ENCODE measurements around the gene CIPC. TPM values are rescaled to one million over a fixed set of nuclear protein-coding genes. Genes with fewer than 3 reads are reported as not detected.

CIPC gene
- polyA plus RNA-seq, 1 donor from 2014 or later, result 36.7 TPM

DNA sequence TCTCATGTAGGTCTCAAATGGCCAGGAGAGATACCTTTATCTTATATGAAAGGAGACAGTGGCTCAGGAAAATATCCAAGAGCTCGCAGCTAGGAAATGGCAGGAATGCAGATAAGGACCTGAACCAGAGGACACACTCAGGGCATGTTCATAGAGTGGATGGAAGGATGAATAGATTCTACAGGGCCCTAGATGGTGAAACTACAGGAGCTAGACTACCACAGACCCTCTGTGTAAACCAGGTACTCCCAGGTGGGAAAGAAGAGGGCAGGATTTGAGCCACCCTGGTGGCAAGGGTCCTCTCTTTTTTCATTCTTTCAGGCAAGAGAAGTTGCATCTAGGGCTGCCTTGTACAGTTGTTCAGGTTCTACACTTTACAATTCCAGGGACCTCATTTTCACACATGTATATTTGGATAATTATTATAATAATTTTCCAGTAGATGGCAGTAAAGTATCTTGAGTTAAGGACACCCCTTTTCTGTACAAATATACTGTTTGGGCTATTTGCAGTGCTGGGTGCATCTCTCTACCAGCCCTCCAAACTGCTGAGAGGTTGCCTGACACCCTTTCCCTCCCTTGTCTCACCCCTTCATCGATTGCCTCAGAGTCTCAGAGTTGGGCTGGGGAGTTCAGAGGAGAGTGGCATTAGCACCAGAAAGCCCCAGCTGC lies 54.0 kb downstream of the CIPC start:
- Histone ChIP-seq H3K9ac (ENCODE audit: low read length) (no peak overlapping the region), H2AFZ (ENCODE audit: low read depth, low read length) (no peak overlapping the region), H3K36me3 (ENCODE audit: insufficient read depth, low read length) (no peaks in the 10 kb centered on the region), H4K20me1 (ENCODE audit: insufficient read depth) (no peaks in the 10 kb centered on the region), H3K4me2 (ENCODE audit: low read length) (no peak overlapping the region), H3F3A (ENCODE audit: insufficient read depth, low read length, poor library complexity, severe bottlenecking) (no peaks in the 10 kb centered on the region), H3K79me2 (replicated peaks; ENCODE audit: insufficient read depth, low read length) (no peaks in the 10 kb centered on the region), H3K9me2 (ENCODE audit: insufficient read depth, low read length) (no peaks in the 10 kb centered on the region), H3K27ac (ENCODE audit: low read length) (no peak overlapping the region), H3K27me3 (ENCODE audit: insufficient read depth, low read depth, low read length) (no peaks in the 10 kb centered on the region), H3K9me3 (ENCODE audit: low read length) (no peaks in the 10 kb centered on the region), H3K4me3 (ENCODE audit: low read length) (no peak overlapping the region)
- TF ChIP-seq EZH2 (IDR thresholded peaks at IDR 0.05; ENCODE audit: borderline replicate concordance, insufficient read depth, low read length, poor library complexity, severe bottlenecking) (no peak), MXI1 (conservative IDR thresholded peaks at IDR 0.05; ENCODE audit: poor library complexity, severe bottlenecking) (no peak), EP300 (conservative IDR thresholded peaks at IDR 0.05; ENCODE audit: poor library complexity, severe bottlenecking) (no peak), RAD21 (conservative IDR thresholded peaks at IDR 0.05) (peak; percentile 75), SMC3 (conservative IDR thresholded peaks at IDR 0.05; ENCODE audit: poor library complexity) (peak; percentile 74), TAF1 (IDR thresholded peaks at IDR 0.05; ENCODE audit: low read depth) (no peak), POLR2AphosphoS5 (IDR thresholded peaks at IDR 0.05) (no peak)
- TF ChIP-seq, protein P1, sequence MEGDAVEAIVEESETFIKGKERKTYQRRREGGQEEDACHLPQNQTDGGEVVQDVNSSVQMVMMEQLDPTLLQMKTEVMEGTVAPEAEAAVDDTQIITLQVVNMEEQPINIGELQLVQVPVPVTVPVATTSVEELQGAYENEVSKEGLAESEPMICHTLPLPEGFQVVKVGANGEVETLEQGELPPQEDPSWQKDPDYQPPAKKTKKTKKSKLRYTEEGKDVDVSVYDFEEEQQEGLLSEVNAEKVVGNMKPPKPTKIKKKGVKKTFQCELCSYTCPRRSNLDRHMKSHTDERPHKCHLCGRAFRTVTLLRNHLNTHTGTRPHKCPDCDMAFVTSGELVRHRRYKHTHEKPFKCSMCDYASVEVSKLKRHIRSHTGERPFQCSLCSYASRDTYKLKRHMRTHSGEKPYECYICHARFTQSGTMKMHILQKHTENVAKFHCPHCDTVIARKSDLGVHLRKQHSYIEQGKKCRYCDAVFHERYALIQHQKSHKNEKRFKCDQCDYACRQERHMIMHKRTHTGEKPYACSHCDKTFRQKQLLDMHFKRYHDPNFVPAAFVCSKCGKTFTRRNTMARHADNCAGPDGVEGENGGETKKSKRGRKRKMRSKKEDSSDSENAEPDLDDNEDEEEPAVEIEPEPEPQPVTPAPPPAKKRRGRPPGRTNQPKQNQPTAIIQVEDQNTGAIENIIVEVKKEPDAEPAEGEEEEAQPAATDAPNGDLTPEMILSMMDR (IDR thresholded peaks at IDR 0.05; ENCODE audit: poor library complexity, severe bottlenecking), result peak; percentile 67
- TF ChIP-seq, protein P2, sequence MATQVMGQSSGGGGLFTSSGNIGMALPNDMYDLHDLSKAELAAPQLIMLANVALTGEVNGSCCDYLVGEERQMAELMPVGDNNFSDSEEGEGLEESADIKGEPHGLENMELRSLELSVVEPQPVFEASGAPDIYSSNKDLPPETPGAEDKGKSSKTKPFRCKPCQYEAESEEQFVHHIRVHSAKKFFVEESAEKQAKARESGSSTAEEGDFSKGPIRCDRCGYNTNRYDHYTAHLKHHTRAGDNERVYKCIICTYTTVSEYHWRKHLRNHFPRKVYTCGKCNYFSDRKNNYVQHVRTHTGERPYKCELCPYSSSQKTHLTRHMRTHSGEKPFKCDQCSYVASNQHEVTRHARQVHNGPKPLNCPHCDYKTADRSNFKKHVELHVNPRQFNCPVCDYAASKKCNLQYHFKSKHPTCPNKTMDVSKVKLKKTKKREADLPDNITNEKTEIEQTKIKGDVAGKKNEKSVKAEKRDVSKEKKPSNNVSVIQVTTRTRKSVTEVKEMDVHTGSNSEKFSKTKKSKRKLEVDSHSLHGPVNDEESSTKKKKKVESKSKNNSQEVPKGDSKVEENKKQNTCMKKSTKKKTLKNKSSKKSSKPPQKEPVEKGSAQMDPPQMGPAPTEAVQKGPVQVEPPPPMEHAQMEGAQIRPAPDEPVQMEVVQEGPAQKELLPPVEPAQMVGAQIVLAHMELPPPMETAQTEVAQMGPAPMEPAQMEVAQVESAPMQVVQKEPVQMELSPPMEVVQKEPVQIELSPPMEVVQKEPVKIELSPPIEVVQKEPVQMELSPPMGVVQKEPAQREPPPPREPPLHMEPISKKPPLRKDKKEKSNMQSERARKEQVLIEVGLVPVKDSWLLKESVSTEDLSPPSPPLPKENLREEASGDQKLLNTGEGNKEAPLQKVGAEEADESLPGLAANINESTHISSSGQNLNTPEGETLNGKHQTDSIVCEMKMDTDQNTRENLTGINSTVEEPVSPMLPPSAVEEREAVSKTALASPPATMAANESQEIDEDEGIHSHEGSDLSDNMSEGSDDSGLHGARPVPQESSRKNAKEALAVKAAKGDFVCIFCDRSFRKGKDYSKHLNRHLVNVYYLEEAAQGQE (IDR thresholded peaks at IDR 0.05; ENCODE audit: borderline replicate concordance), result no peak

GRCh38 chr14:77153802-77154201 lies 55.7 kb downstream of the CIPC start:
- Histone ChIP-seq H3K4me3 (ENCODE audit: low read length) (peak overlapping the region; percentile 42), H2AFZ (ENCODE audit: low read depth, low read length) (no peak overlapping the region), H3K9me2 (ENCODE audit: insufficient read depth, low read length) (no peaks in the 10 kb centered on the region), H3K36me3 (ENCODE audit: insufficient read depth, low read length) (no peaks in the 10 kb centered on the region), H3F3A (ENCODE audit: insufficient read depth, low read length, poor library complexity, severe bottlenecking) (no peaks in the 10 kb centered on the region), H3K79me2 (replicated peaks; ENCODE audit: insufficient read depth, low read length) (no peaks in the 10 kb centered on the region), H3K4me2 (ENCODE audit: low read length) (peak overlapping the region; percentile 56), H3K27me3 (ENCODE audit: insufficient read depth, low read depth, low read length) (no peaks in the 10 kb centered on the region), H3K9ac (ENCODE audit: low read length) (peak overlapping the region; percentile 56), H3K9me3 (ENCODE audit: low read length) (no peaks in the 10 kb centered on the region), H3K27ac (ENCODE audit: low read length) (peak overlapping the region; percentile 88), H4K20me1 (ENCODE audit: insufficient read depth) (no peaks in the 10 kb centered on the region)
- TF ChIP-seq, protein P1 (IDR thresholded peaks at IDR 0.05; ENCODE audit: poor library complexity, severe bottlenecking), result no peak
- TF ChIP-seq MXI1 (conservative IDR thresholded peaks at IDR 0.05; ENCODE audit: poor library complexity, severe bottlenecking) (no peak), EZH2 (IDR thresholded peaks at IDR 0.05; ENCODE audit: borderline replicate concordance, insufficient read depth, low read length, poor library complexity, severe bottlenecking) (no peak), SMC3 (conservative IDR thresholded peaks at IDR 0.05; ENCODE audit: poor library complexity) (no peak), TAF1 (IDR thresholded peaks at IDR 0.05; ENCODE audit: low read depth) (no peak), POLR2AphosphoS5 (IDR thresholded peaks at IDR 0.05) (no peak), EP300 (conservative IDR thresholded peaks at IDR 0.05; ENCODE audit: poor library complexity, severe bottlenecking) (no peak), RAD21 (conservative IDR thresholded peaks at IDR 0.05) (no peak)
- TF ChIP-seq, protein P2 (IDR thresholded peaks at IDR 0.05; ENCODE audit: borderline replicate concordance), result no peak

Measured in neural cell (in vitro differentiated cells).